ENCODE measurements around the gene NUDCD2.

Gene NUDCD2

GRCh38 chr5:163459819-163460561 is at the start of gene NUDCD2:
Gene NUDCD2, minus strand, starts transcription at chr5:163460102. Its CDS starts 52 bp downstream, at chr5:163460050.
- DNase-seq: peak; percentile 96 to 98

GRCh38 chr5:163509291-163509951 is 49.5 kb upstream of the NUDCD2 start:
- no peak for DNase-seq

- DNase-seq: no peak
Observed at GRCh38 chr5:163508753-163509152, 48.9 kb upstream of the NUDCD2 start.

GRCh38 chr5:163506726-163507125 is 46.8 kb upstream of the NUDCD2 start:
- DNase-seq: peak in 1 of 2 donors; percentile 38

- no peak for DNase-seq
Observed at GRCh38 chr5:163506095-163506457, 46.2 kb upstream of the NUDCD2 start.

GRCh38 chr5:163505368-163506094 is 45.6 kb upstream of the NUDCD2 start, which contains the start of gene MAT2B:
Gene MAT2B, plus strand, starts transcription at chr5:163505619. Its CDS starts 68 bp downstream, at chr5:163505687.
- peak; percentile 91 to 96 for DNase-seq

- no peak for DNase-seq
Observed at GRCh38 chr5:163505049-163505367, 45.1 kb upstream of the NUDCD2 start.

- peak; percentile 11 to 19 for DNase-seq
Observed at GRCh38 chr5:163504079-163504931, 44.4 kb upstream of the NUDCD2 start.

- DNase-seq: peak in 1 of 2 donors; percentile 69
Observed at GRCh38 chr5:163503106-163504078, 43.5 kb upstream of the NUDCD2 start.

GRCh38 chr5:163502521-163502920 is 42.6 kb upstream of the NUDCD2 start:
- no peak for DNase-seq

- no peak for DNase-seq
Observed at GRCh38 chr5:163498886-163499285, 39.0 kb upstream of the NUDCD2 start.

GRCh38 chr5:163497315-163497714 is 37.4 kb upstream of the NUDCD2 start:
- DNase-seq: no peak

GRCh38 chr5:163496286-163496685 is 36.4 kb upstream of the NUDCD2 start:
- no peak for DNase-seq

- no peak for DNase-seq
Observed at GRCh38 chr5:163489745-163490075, 29.8 kb upstream of the NUDCD2 start.

GRCh38 chr5:163489055-163489744 is 29.3 kb upstream of the NUDCD2 start:
- no peak for DNase-seq

- no peak for DNase-seq
Observed at GRCh38 chr5:163478982-163479271, 19.0 kb upstream of the NUDCD2 start.

- DNase-seq: no peak
Observed at GRCh38 chr5:163478126-163478981, 18.5 kb upstream of the NUDCD2 start.

GRCh38 chr5:163475411-163475810 is 15.5 kb upstream of the NUDCD2 start:
- DNase-seq: peak in 1 of 2 donors; percentile 11

- no peak for DNase-seq
Observed at GRCh38 chr5:163473635-163474243, 13.8 kb upstream of the NUDCD2 start.

GRCh38 chr5:163467682-163468081 is 7.8 kb upstream of the NUDCD2 start:
- DNase-seq: no peak
